Measurements from ENCODE around the gene RHOV.
A peak's percentile ranks its signal among the peaks of the same experiment; 100 is the strongest.

RHOV gene

GRCh38 chr15:40843261-40843884 lies 30.7 kb downstream of the RHOV start:
- no peaks in the 10 kb centered on the region for H3K9me2 ChIP-seq (replicated peaks; ENCODE audit: control insufficient read depth, low read length)
- no peaks in the 10 kb centered on the region for H3K9me3 ChIP-seq (ENCODE audit: control insufficient read depth, insufficient read depth, low read length)
- no peak overlapping the region for H3K27ac ChIP-seq (ENCODE audit: low read depth, low read length)
- H3K27me3 ChIP-seq (ENCODE audit: control insufficient read depth, low read length), result peaks cover 11% of the 10 kb centered on the region
- H3K4me3 ChIP-seq (ENCODE audit: low read length), result peak overlapping the region; percentile 79
- H3K79me2 ChIP-seq (ENCODE audit: control insufficient read depth, low read length), result peaks cover 4% of the 10 kb centered on the region; the same call in 1 of the 2 replicates
- no peaks in the 10 kb centered on the region for H4K20me1 ChIP-seq (ENCODE audit: control insufficient read depth, insufficient read depth, low read depth, low read length)
- H3K36me3 ChIP-seq (ENCODE audit: control insufficient read depth, low read length), result no peaks in the 10 kb centered on the region
- peak overlapping the region; percentile 71 for H3K4me2 ChIP-seq (ENCODE audit: low read length)
- no peak for TF ChIP-seq CTCF (IDR thresholded peaks at IDR 0.05; ENCODE audit: low read depth, low read length, poor library complexity, severe bottlenecking)
- TF ChIP-seq EZH2phosphoT487 (IDR thresholded peaks at IDR 0.05; ENCODE audit: borderline replicate concordance, low read length), result 0 out of 2 replicates have a peak, but pooled peaks have one; percentile 33
- H3K4me1 ChIP-seq (ENCODE audit: control insufficient read depth, low read length), result peaks cover 47% of the 10 kb centered on the region
- H3F3A ChIP-seq (ENCODE audit: control insufficient read depth, insufficient read depth), result peaks cover 3% of the 10 kb centered on the region

- Histone ChIP-seq H3K9me2 (replicated peaks; ENCODE audit: control insufficient read depth, low read length) (no peaks in the 10 kb centered on the region), H3K4me3 (ENCODE audit: low read length) (no peak overlapping the region), H3K27ac (ENCODE audit: low read depth, low read length) (no peak overlapping the region), H3F3A (ENCODE audit: control insufficient read depth, insufficient read depth) (no peaks in the 10 kb centered on the region; the same call in none of the 2 replicates), H4K20me1 (ENCODE audit: control insufficient read depth, insufficient read depth, low read depth, low read length) (no peaks in the 10 kb centered on the region), H3K4me1 (ENCODE audit: control insufficient read depth, low read length) (peaks cover 32% of the 10 kb centered on the region), H3K27me3 (ENCODE audit: control insufficient read depth, low read length) (peaks cover 11% of the 10 kb centered on the region), H3K9me3 (ENCODE audit: control insufficient read depth, insufficient read depth, low read length) (no peaks in the 10 kb centered on the region), H3K79me2 (ENCODE audit: control insufficient read depth, low read length) (peaks cover 4% of the 10 kb centered on the region; the same call in 1 of the 2 replicates), H3K4me2 (ENCODE audit: low read length) (no peak overlapping the region), H3K36me3 (ENCODE audit: control insufficient read depth, low read length) (no peaks in the 10 kb centered on the region)
- TF ChIP-seq EZH2phosphoT487 (IDR thresholded peaks at IDR 0.05; ENCODE audit: borderline replicate concordance, low read length) (no peak), CTCF (IDR thresholded peaks at IDR 0.05; ENCODE audit: low read depth, low read length, poor library complexity, severe bottlenecking) (no peak)
Observed at GRCh38 chr15:40841741-40842140, 32.3 kb downstream of the RHOV start.

DNA sequence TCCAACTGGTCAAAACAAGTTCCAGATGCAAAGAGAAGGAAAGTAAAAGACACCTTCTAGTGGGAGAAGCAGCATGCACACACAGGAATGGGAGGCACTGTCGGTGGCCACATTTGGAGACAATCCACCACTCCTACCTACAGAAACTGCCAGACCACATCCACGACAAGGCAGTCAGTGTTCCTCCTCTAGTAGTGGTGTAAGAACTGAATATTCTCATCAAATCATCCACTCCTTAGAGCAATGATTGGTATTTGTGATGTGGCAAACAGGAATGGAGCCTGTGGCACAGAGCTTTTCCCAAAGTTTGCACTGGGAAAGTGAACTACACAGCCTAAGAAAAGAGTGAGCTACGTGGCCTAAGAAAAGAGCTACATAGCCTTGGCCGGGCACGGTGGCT lies 35.3 kb downstream of the RHOV start:
- H3K9me3 ChIP-seq (ENCODE audit: control insufficient read depth, insufficient read depth, low read length), result no peaks in the 10 kb centered on the region
- H3K79me2 ChIP-seq (ENCODE audit: control insufficient read depth, low read length), result no peaks in the 10 kb centered on the region
- no peaks in the 10 kb centered on the region; the same call in none of the 2 replicates for H3F3A ChIP-seq (ENCODE audit: control insufficient read depth, insufficient read depth)
- H3K9me2 ChIP-seq (replicated peaks; ENCODE audit: control insufficient read depth, low read length), result no peaks in the 10 kb centered on the region
- peaks cover 9% of the 10 kb centered on the region for H3K27me3 ChIP-seq (ENCODE audit: control insufficient read depth, low read length)
- TF ChIP-seq EZH2phosphoT487 (IDR thresholded peaks at IDR 0.05; ENCODE audit: borderline replicate concordance, low read length), result no peak
- TF ChIP-seq CTCF (IDR thresholded peaks at IDR 0.05; ENCODE audit: low read depth, low read length, poor library complexity, severe bottlenecking), result no peak
- no peak overlapping the region for H3K4me2 ChIP-seq (ENCODE audit: low read length)
- H3K4me3 ChIP-seq (ENCODE audit: low read length), result no peak overlapping the region
- peaks cover 5% of the 10 kb centered on the region for H3K4me1 ChIP-seq (ENCODE audit: control insufficient read depth, low read length)
- H4K20me1 ChIP-seq (ENCODE audit: control insufficient read depth, insufficient read depth, low read depth, low read length), result no peaks in the 10 kb centered on the region
- H3K36me3 ChIP-seq (ENCODE audit: control insufficient read depth, low read length), result no peaks in the 10 kb centered on the region
- H3K27ac ChIP-seq (ENCODE audit: low read depth, low read length), result no peak overlapping the region
